Common myeloid progenitor, CD34-positive (primary cell): ENCODE measurements around the gene ATG13.
"Not testable (repeated sequence)": the region's sequence is repeated elsewhere in the genome, so short reads cannot be mapped to it uniquely, and the experiment has no call there.

Experiments used
- CTCF ChIA-PET: fragments of 350-600 bp; sonication (Branson Sonifier 250); formaldehyde crosslinking; loops from one replicate; lab custom pipeline; 2021; ENCODE audit warnings: antibody characterized with exemption; lab: Charles Lee
- POLR2A ChIA-PET: fragments of 350-600 bp; sonication (Branson Sonifier 250); formaldehyde crosslinking; loops from one replicate; lab custom pipeline; 2021; ENCODE audit warnings: antibody characterized with exemption; lab: Charles Lee
- DNase-seq, 3 donors: peaks; one replicate each; pipeline versions ENCODE4 v3.0.0 to v3.0.0-alpha.2; 2013
- H3K27ac ChIP-seq, 2 experiments: 1 replicate in 1 of 2; 2 replicates in 1 of 2; pipeline ENCODE4 v1.7.0; 2013; ENCODE audit warnings: inconsistent platforms in 2 of 2, low read length in 2 of 2, mild to moderate bottlenecking in 2 of 2, low read depth in 1 of 2, moderate library complexity in 1 of 2; ENCODE audit not compliant: severe bottlenecking in 2 of 2, insufficient read depth in 1 of 2, poor library complexity in 1 of 2
- H3K27me3 ChIP-seq, 5 experiments: replicated peaks in 2 of 5; 1 replicate in 3 of 5; 2 replicates in 2 of 5; pipeline versions ENCODE4 v1.6.1 to v1.7.0; 2013; ENCODE audit warnings: low read length in 4 of 5, mild to moderate bottlenecking in 2 of 5, moderate library complexity in 2 of 5, inconsistent platforms in 1 of 5; ENCODE audit not compliant: insufficient read depth in 5 of 5, control insufficient read depth in 4 of 5
- H3K36me3 ChIP-seq, 4 experiments: 1 replicate in 2 of 4; 2 replicates in 2 of 4; pipeline versions ENCODE4 v1.6.1 to v1.7.0; 2013; ENCODE audit warnings: low read length in 3 of 4, control low read depth in 1 of 4, mild to moderate bottlenecking in 1 of 4; ENCODE audit not compliant: control insufficient read depth in 4 of 4, insufficient read depth in 4 of 4
- H3K4me1 ChIP-seq, 4 experiments: 1 replicate in 3 of 4; 2 replicates in 1 of 4; pipeline versions ENCODE4 v1.6.1 to v1.7.1; 2013; ENCODE audit warnings: low read length in 3 of 4, mild to moderate bottlenecking in 3 of 4, control low read depth in 1 of 4, inconsistent platforms in 1 of 4, moderate library complexity in 1 of 4; ENCODE audit not compliant: control insufficient read depth in 4 of 4, insufficient read depth in 4 of 4; ENCODE audit errors: control extremely low read depth in 1 of 4
- H3K4me3 ChIP-seq, 7 experiments: 1 replicate in 4 of 7; 2 replicates in 3 of 7; pipeline versions ENCODE4 v1.5.1 to v1.7.0; 2013; ENCODE audit warnings: mild to moderate bottlenecking in 7 of 7, low read length in 6 of 7, moderate library complexity in 6 of 7, inconsistent platforms in 2 of 7, low read depth in 2 of 7, control low read depth in 1 of 7; ENCODE audit not compliant: insufficient read depth in 4 of 7, control insufficient read depth in 1 of 7; ENCODE audit errors: extremely low read depth in 1 of 7
- H3K9me3 ChIP-seq, 5 experiments: 1 replicate in 4 of 5; 2 replicates in 1 of 5; pipeline versions ENCODE4 v1.6.1 to v1.7.1; 2013; ENCODE audit warnings: low read length in 4 of 5, mild to moderate bottlenecking in 2 of 5, inconsistent platforms in 1 of 5, low read depth in 1 of 5, moderate library complexity in 1 of 5; ENCODE audit not compliant: control insufficient read depth in 4 of 5, insufficient read depth in 2 of 5; ENCODE audit errors: control extremely low read depth in 1 of 5
- WGBS: methylation state at CpG from one replicate; pipeline ENCODE4 v1.1.5; 2013; ENCODE audit not compliant: insufficient coverage; 5-methylcytosine and 5-hydroxymethylcytosine counted together

Gene ATG13

GRCh38 chr11:46705070-46705688, 87.8 kb downstream of the ATG13 start:
- CTCF ChIA-PET = no interaction called here
- peaks cover 9 to 55% (median 44%) of the 10 kb centered on the region in 4 experiments for H3K36me3 ChIP-seq
- POLR2A ChIA-PET = no interaction called here

GRCh38 chr11:46706886-46707285, 89.5 kb downstream of the ATG13 start:
- H3K4me1 ChIP-seq = peaks cover under 1 to 12% (median 6%) of the 10 kb centered on the region in 4 experiments
- no peak overlapping the region for H3K27ac ChIP-seq
- no peak for DNase-seq
- POLR2A ChIA-PET = no interaction called here
- H3K27me3 ChIP-seq = no peaks in the 10 kb centered on the region
- CTCF ChIA-PET = no interaction called here
- H3K9me3 ChIP-seq = no peaks in the 10 kb centered on the region
- H3K36me3 ChIP-seq = peaks cover 9 to 55% (median 44%) of the 10 kb centered on the region in 4 experiments
- H3K4me3 ChIP-seq = no peak overlapping the region
- 98% methylated on average over 6 of the region's 7 CpGs for WGBS

More at GRCh38 chr11:46705070-46705688, 87.8 kb downstream of the ATG13 start:
- Histone ChIP-seq H3K27me3 (no peaks in the 10 kb centered on the region), H3K9me3 (no peaks in the 10 kb centered on the region), H3K27ac (no peak overlapping the region), H3K4me3 (no peak overlapping the region), H3K4me1 (peaks cover 3 to 17% (median 12%) of the 10 kb centered on the region in 4 experiments)
- DNase-seq = no peak
- WGBS = 95% methylated on average over 24 of the region's 31 CpGs

DNA sequence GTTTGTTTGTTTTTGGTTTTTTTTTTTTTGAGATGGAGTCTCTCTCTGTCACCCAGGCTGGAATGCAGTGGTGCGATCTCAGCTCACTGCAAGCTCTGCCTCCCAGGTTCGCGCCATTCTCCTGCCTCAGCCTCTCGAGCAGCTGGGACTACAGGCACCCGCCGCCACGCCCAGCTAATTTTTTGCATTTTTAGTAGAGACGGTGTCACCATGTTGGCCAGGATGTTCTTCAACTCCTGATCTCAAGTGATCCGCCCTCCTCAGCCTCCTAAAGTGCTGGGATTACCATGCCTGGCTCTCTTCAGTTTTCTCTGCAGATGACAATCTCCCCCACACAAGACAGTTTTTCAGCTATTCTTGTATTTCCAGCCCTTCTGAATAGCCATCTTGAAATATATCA, 92.0 kb downstream of the ATG13 start:
- H3K36me3 ChIP-seq = peaks cover 7 to 33% (median 29%) of the 10 kb centered on the region in 4 experiments
- 89% methylated on average over 9 of the region's 9 CpGs for WGBS
- H3K27me3 ChIP-seq, H3K9me3 ChIP-seq, H3K4me3 ChIP-seq, H3K27ac ChIP-seq, DNase-seq, H3K4me1 ChIP-seq: not testable (repeated sequence)
- ChIA-PET CTCF (interaction anchor here (1.2 kb wide), 1 partner anchor 13 kb away, joined by 3 read pairs; no protein-coding TSS in a partner anchor), POLR2A (interaction anchor here (0.7 kb wide), 1 partner anchor 78 kb away, joined by 3 read pairs; no protein-coding TSS in a partner anchor)

DNA sequence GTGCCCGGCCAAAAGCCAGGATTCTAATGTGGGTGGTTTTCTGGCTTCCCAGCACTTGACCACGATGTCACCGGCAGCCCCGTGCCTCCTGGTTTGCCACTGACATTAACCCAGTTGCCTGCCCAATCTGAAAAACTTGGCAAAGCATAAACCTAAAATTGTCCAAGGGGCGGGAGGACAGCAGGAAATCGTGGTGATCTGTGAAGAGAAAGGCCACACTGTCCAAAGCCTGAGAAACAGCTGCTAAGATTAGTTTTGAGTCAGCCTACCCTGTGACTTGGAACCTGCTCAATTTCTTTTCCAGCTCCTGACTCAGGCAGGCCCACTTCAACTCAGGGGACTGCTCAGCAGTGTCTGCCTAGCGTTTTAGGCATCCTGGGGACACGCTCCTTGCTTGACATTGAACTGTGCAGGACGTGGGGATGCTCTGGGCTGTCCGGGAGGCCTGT, 93.5 kb downstream of the ATG13 start:
- H3K36me3 ChIP-seq = peaks cover 0 to 18% (median 16%) of the 10 kb centered on the region in 4 experiments
- no peak for DNase-seq
- H3K4me3 ChIP-seq = no peak overlapping the region
- no peaks in the 10 kb centered on the region for H3K4me1 ChIP-seq
- H3K27me3 ChIP-seq = no peaks in the 10 kb centered on the region
- H3K27ac ChIP-seq = no peak overlapping the region
- POLR2A ChIA-PET = no interaction called here
- WGBS = 91% methylated on average over 9 of the region's 10 CpGs
- no peaks in the 10 kb centered on the region for H3K9me3 ChIP-seq
- CTCF ChIA-PET = interaction anchor here (1.2 kb wide), 1 partner anchor 12 kb away, joined by 3 read pairs; no protein-coding TSS in a partner anchor

GRCh38 chr11:46711303-46711702, 94.0 kb downstream of the ATG13 start:
- no peaks in the 10 kb centered on the region for H3K27me3 ChIP-seq
- WGBS = 94% methylated on average over 3 of the region's 5 CpGs
- POLR2A ChIA-PET = no interaction called here
- no peaks in the 10 kb centered on the region for H3K9me3 ChIP-seq
- no peak overlapping the region for H3K4me3 ChIP-seq
- H3K27ac ChIP-seq = no peak overlapping the region
- no peaks in the 10 kb centered on the region for H3K4me1 ChIP-seq
- CTCF ChIA-PET = no interaction called here
- peaks cover 0 to 15% (median 12%) of the 10 kb centered on the region in 4 experiments for H3K36me3 ChIP-seq
- no peak for DNase-seq

DNA sequence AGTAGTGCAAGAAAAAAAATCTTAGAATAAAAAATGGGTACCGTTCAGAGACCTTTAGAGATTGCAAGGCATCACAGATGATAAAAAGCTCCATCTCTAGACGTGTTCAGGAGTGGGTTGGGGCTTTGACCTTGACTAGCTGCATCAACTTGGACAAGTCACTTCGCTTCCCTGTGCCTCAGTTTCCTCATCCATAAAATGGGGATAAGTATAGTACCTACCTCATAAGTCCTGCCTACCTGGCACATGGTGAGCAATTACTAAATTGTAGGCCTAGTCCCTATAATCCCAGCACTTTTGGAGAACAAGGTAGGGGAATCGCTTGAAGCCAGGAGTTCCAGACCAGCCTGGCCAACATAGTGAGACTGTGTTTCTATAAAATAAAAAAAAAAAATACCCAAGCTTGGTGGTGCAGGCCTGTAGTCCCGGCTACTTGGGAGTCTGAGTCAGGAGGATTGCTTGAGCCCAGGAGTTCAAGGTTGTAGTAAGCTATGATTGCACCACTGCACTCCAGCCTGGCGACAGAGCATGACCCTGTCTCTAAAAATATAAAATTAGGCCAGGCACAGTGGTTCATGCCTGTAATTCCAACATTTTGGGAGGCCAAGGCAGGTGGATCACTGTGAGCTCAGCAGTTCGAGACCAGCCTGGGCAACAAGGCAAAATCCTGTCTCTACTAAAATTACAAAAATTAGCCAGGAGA, 95.7 kb downstream of the ATG13 start:
- Histone ChIP-seq H3K9me3 (no peaks in the 10 kb centered on the region), H3K4me1 (peaks cover 0 to under 1% (median 0%) of the 10 kb centered on the region in 4 experiments), H3K4me3 (no peak overlapping the region), H3K27me3 (no peaks in the 10 kb centered on the region), H3K27ac (no peak overlapping the region), H3K36me3 (no peaks in the 10 kb centered on the region)
- POLR2A ChIA-PET = no interaction called here
- CTCF ChIA-PET = no interaction called here
- 97% methylated on average over 6 of the region's 7 CpGs for WGBS
- no peak for DNase-seq

GRCh38 chr11:46717825-46718154, 100.4 kb downstream of the ATG13 start:
- H3K36me3 ChIP-seq, CTCF ChIA-PET, DNase-seq, H3K4me1 ChIP-seq, H3K27me3 ChIP-seq, H3K9me3 ChIP-seq, H3K27ac ChIP-seq, H3K4me3 ChIP-seq: not testable (repeated sequence)
- whole genome bisulfite sequencing = no CpG with 5 or more reads among the region's 2 CpGs
- POLR2A ChIA-PET = interaction anchor here (0.8 kb wide), 1 partner anchor 16 kb away, joined by 3 read pairs; the partner anchor contains the start of gene ZNF408
